ENCODE data around the gene PSPN. TPM values are rescaled to one million over a fixed set of nuclear protein-coding genes. Genes with fewer than 3 reads are reported as not detected.

PSPN gene
- total and polyA plus RNA-seq, 2 of the 13 experiments (the other 11 are each of a cell fraction or from before 2014, with no cell fraction given): 0.69 to 1.1 TPM

GRCh38 chr19:6402837-6403608, 27.3 kb upstream of the PSPN start (continued):
- peak; percentile 59 for TF ChIP-seq ARID5B (CRISPR knock-in tag; IDR thresholded peaks at IDR 0.05)
- TF ChIP-seq HOXA5 (CRISPR knock-in tag; IDR thresholded peaks at IDR 0.05): 0 out of 2 replicates have a peak, but pooled peaks have one; percentile 40
- TF ChIP-seq ZNF121 (CRISPR knock-in tag; IDR thresholded peaks at IDR 0.05): no peak
- TF ChIP-seq HIVEP1 (CRISPR knock-in tag; IDR thresholded peaks at IDR 0.05): no peak
- TF ChIP-seq TEAD3 (CRISPR knock-in tag; optimal IDR thresholded peaks at IDR 0.05; ENCODE audit: borderline replicate concordance): peak; percentile 44
- TF ChIP-seq ZBTB40 (IDR thresholded peaks at IDR 0.05): no peak
- 0 out of 2 replicates have a peak, but pooled peaks have one; percentile 16 for TF ChIP-seq ZBTB40 (CRISPR knock-in tag; IDR thresholded peaks at IDR 0.05)
- peak; percentile 44; the same call in 1 of the 2 replicates for TF ChIP-seq ZNF724P (CRISPR knock-in tag; IDR thresholded peaks at IDR 0.05; ENCODE audit: borderline replicate concordance)

Measured in HepG2 (cell line).